Muscle of back (tissue), 11 donors: ENCODE results near the gene MICU1. TPM values are rescaled to one million over a fixed set of nuclear protein-coding genes. Genes with fewer than 3 reads are reported as not detected.
"Not testable (repeated sequence)": the region's sequence is repeated elsewhere in the genome, so short reads cannot be mapped to it uniquely, and the experiment has no call there.

Experiments used
- DNase-seq, 3 donors: peaks; one replicate each; pipeline versions ENCODE4 v3.0.0 to v3.0.0-alpha.2; 2013
- polyA plus RNA-seq, 10 donors: library from polyadenylated mRNA; unstranded; fragments of 120-200 nt; gene quantifications; one replicate each; pipeline ENCODE4 v1.2.1, GENCODE V29; 2013; ENCODE audit not compliant: insufficient read length in 10 of 10

The MICU1 gene
- polyA plus RNA-seq, 10 donors, result 67.4 to 117 (median 87.1) TPM

- DNase-seq, result peak in 1 of 3 donors; percentile 40
Observed at GRCh38 chr10:72353028-72353964, 272.6 kb downstream of the MICU1 start.

GRCh38 chr10:72351479-72351878, 274.4 kb downstream of the MICU1 start:
- DNase-seq, result no peak

- DNase-seq, result no peak
Observed at GRCh38 chr10:72349438-72349837, 276.4 kb downstream of the MICU1 start.

GRCh38 chr10:72348282-72348681, 277.6 kb downstream of the MICU1 start:
- DNase-seq, result no peak

- DNase-seq, result not testable (repeated sequence)
Observed at GRCh38 chr10:72346117-72346516, 279.8 kb downstream of the MICU1 start.

GRCh38 chr10:72344932-72345331, 280.9 kb downstream of the MICU1 start:
- DNase-seq, result no peak

- no peak for DNase-seq
Observed at GRCh38 chr10:72342911-72343310, 283.0 kb downstream of the MICU1 start.

- peak in 1 of 3 donors; percentile 71 for DNase-seq
Observed at GRCh38 chr10:72340510-72341261, 285.2 kb downstream of the MICU1 start.

GRCh38 chr10:72338180-72338579, 287.7 kb downstream of the MICU1 start:
- no peak for DNase-seq

- DNase-seq, result no peak
Observed at GRCh38 chr10:72337722-72338121, 288.2 kb downstream of the MICU1 start.

GRCh38 chr10:72337039-72337629, 288.7 kb downstream of the MICU1 start:
- DNase-seq, result peak in 2 of 3 donors; percentile 82 to 90

- DNase-seq, result peak in 1 of 3 donors; percentile 33
Observed at GRCh38 chr10:72336259-72337038, 289.4 kb downstream of the MICU1 start.

- peak in 1 of 3 donors; percentile 75 for DNase-seq
Observed at GRCh38 chr10:72335394-72336258, 290.3 kb downstream of the MICU1 start.

GRCh38 chr10:72334825-72335393, 291.0 kb downstream of the MICU1 start:
- DNase-seq, result peak in 1 of 3 donors; percentile 65

GRCh38 chr10:72334196-72334824, 291.6 kb downstream of the MICU1 start:
- DNase-seq, result peak in 1 of 3 donors; percentile 81

GRCh38 chr10:72333112-72334015, 292.5 kb downstream of the MICU1 start:
- no peak for DNase-seq

GRCh38 chr10:72332423-72333111, 293.3 kb downstream of the MICU1 start:
- DNase-seq, result no peak
